SK-N-MC (cell line): ENCODE results near the gene HDAC1.

Source experiments
- EZH2 ChIP-seq: fragments of 200-600 bp; sonication (generic); IDR thresholded peaks from one replicate; pipeline ENCODE4 v1.6.1; 2017; ENCODE audit warnings: antibody characterized with exemption
- FOXP2 ChIP-seq: optimal IDR thresholded peaks from 2 replicates; pipeline ENCODE3; 2011; ENCODE audit warnings: mild to moderate bottlenecking, moderate library complexity; ENCODE audit not compliant: insufficient read depth; ENCODE audit errors: extremely low read length, control extremely low read depth
- POLR2AphosphoS5 ChIP-seq: IDR thresholded peaks from 2 replicates; pipeline ENCODE4 v1.6.1; 2012; ENCODE audit warnings: mild to moderate bottlenecking, low read depth, low read length, borderline replicate concordance

DNA sequence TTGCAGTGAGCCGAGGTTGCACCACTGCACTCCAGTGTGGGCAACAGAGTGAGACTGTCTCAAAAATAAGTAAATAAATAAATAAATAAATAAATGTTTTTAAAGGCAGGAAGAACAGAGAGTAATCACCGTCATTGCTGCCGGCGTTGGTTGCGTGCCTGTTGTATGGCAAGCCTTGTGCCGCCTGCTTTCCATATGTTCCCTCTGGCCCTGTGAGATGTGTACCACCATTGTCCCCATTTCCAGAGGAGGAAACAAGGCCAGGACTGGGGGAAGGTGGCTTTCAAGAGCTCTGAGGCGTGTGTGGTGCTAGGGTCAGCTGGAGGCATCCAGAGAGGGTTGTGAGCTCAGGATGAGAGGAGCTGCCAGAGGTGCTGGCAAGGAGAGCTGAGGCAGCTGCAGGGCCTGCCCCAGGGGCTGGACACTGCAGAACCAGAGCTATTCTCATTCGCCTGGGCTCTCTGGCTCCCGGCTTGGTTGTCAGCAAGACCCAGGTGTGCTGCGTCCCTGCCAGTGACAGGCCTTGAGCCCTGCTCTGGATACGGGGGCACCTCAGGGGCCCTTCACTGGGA lies 49.4 kb downstream of the HDAC1 start:
- no peak for TF ChIP-seq POLR2AphosphoS5
- TF ChIP-seq EZH2 = no peak
- no peak for TF ChIP-seq FOXP2
